HG03108 (cell line): Measurements from ENCODE around the gene PRKAG2.

ENCODE experiments used
- ATAC-seq: cut with Tn5 transposase; IDR thresholded peaks from one replicate; pipeline ENCODE4 v1.9.1; 2021; ENCODE audit warnings: moderate library complexity; ENCODE audit not compliant: unreplicated experiment

PRKAG2 gene

GRCh38 chr7:151732292-151732691 is 144.6 kb downstream of the PRKAG2 start:
- ATAC-seq = no peak

GRCh38 chr7:151731022-151731441 is 145.9 kb downstream of the PRKAG2 start:
- ATAC-seq = no peak

- ATAC-seq = no peak
Measured at GRCh38 chr7:151730591-151730990, 146.3 kb downstream of the PRKAG2 start.

- no peak for ATAC-seq
Measured at GRCh38 chr7:151729521-151729921, 147.4 kb downstream of the PRKAG2 start.

GRCh38 chr7:151728746-151729145 is 148.2 kb downstream of the PRKAG2 start:
- no peak for ATAC-seq

- ATAC-seq = no peak
Measured at GRCh38 chr7:151728286-151728660, 148.6 kb downstream of the PRKAG2 start.

- peak; percentile 73 for ATAC-seq
Measured at GRCh38 chr7:151727579-151728285, 149.2 kb downstream of the PRKAG2 start.

- ATAC-seq = no peak
Measured at GRCh38 chr7:151726652-151727578, 150.0 kb downstream of the PRKAG2 start.

- no peak for ATAC-seq
Measured at GRCh38 chr7:151725844-151726651, 150.9 kb downstream of the PRKAG2 start.

GRCh38 chr7:151724920-151725584 is 151.9 kb downstream of the PRKAG2 start:
- no peak for ATAC-seq

GRCh38 chr7:151724250-151724915 is 152.5 kb downstream of the PRKAG2 start:
- ATAC-seq = no peak

GRCh38 chr7:151723321-151723720 is 153.6 kb downstream of the PRKAG2 start:
- ATAC-seq = no peak

- no peak for ATAC-seq
Measured at GRCh38 chr7:151722533-151722932, 154.4 kb downstream of the PRKAG2 start.

GRCh38 chr7:151721694-151722093 is 155.2 kb downstream of the PRKAG2 start:
- no peak for ATAC-seq

GRCh38 chr7:151721236-151721635 is 155.7 kb downstream of the PRKAG2 start:
- no peak for ATAC-seq

GRCh38 chr7:151720280-151720679 is 156.6 kb downstream of the PRKAG2 start:
- ATAC-seq = no peak

- no peak for ATAC-seq
Measured at GRCh38 chr7:151719897-151720242, 157.0 kb downstream of the PRKAG2 start.

- ATAC-seq = no peak
Measured at GRCh38 chr7:151719031-151719896, 157.7 kb downstream of the PRKAG2 start.

- ATAC-seq = no peak
Measured at GRCh38 chr7:151717918-151718317, 159.0 kb downstream of the PRKAG2 start.
